Keratinocyte (primary cell): ENCODE data around the gene CNIH2. TPM values are rescaled to one million over a fixed set of nuclear protein-coding genes. Genes with fewer than 3 reads are reported as not detected.

Source experiments
- DNase-seq: peaks from one replicate; pipeline ENCODE4 v3.0.0-alpha.2; 2011; ENCODE audit warnings: low read depth, missing footprints, low spot score
- FAIRE-seq: peaks from 2 replicates; lab custom pipeline; 2011; peaks lifted over from hg19 to GRCh38; lab: Jason Lieb, UNC
- H2AFZ ChIP-seq: 2 replicates; pipeline ENCODE4 v1.6.0; 2012; ENCODE audit warnings: low read length, control low read depth, inconsistent platforms; ENCODE audit not compliant: control insufficient read depth
- H3K27ac ChIP-seq: 2 replicates; pipeline ENCODE4 v1.5.1; 2011; ENCODE audit warnings: low read length; ENCODE audit not compliant: control insufficient read depth, insufficient read depth
- H3K27me3 ChIP-seq: 3 replicates; pipeline ENCODE4 v1.6.0; 2011; ENCODE audit warnings: low read length; ENCODE audit not compliant: control insufficient read depth, insufficient read depth; ENCODE audit errors: extremely low read depth
- H3K36me3 ChIP-seq, 2 experiments: 2 replicates in 1 of 2; 3 replicates in 1 of 2; pipeline ENCODE4 v1.5.1; 2011; ENCODE audit warnings: low read length in 2 of 2, mild to moderate bottlenecking in 1 of 2; ENCODE audit not compliant: control insufficient read depth in 2 of 2, insufficient read depth in 2 of 2; ENCODE audit errors: extremely low read depth in 1 of 2
- H3K4me1 ChIP-seq: 3 replicates; pipeline ENCODE4 v1.5.1; 2011; ENCODE audit warnings: low read length; ENCODE audit not compliant: control insufficient read depth, insufficient read depth; ENCODE audit errors: extremely low read depth
- H3K4me2 ChIP-seq: 3 replicates; pipeline ENCODE4 v1.6.0; 2011; ENCODE audit warnings: low read depth, low read length; ENCODE audit not compliant: control insufficient read depth, insufficient read depth; ENCODE audit errors: extremely low read depth
- H3K4me3 ChIP-seq, 3 experiments: fragments of 200-600 bp in 1 of 3; sonication (generic) in 1 of 3; 2 replicates in 2 of 3; 3 replicates in 1 of 3; pipeline ENCODE4 v1.5.1; 2011 to 2016; ENCODE audit warnings: low read length in 3 of 3, mild to moderate bottlenecking in 3 of 3, control low read depth in 2 of 3, inconsistent platforms in 1 of 3, low read depth in 1 of 3, mixed read lengths in 1 of 3, mixed run types in 1 of 3, moderate library complexity in 1 of 3; ENCODE audit not compliant: control insufficient read depth in 2 of 3, insufficient read depth in 2 of 3; ENCODE audit errors: extremely low read depth in 1 of 3
- H3K79me2 ChIP-seq: 2 replicates; pipeline ENCODE4 v1.6.0; 2012; ENCODE audit warnings: low read length; ENCODE audit not compliant: control insufficient read depth, insufficient read depth
- H3K9ac ChIP-seq: 3 replicates; pipeline ENCODE4 v1.6.0; 2011; ENCODE audit warnings: low read length; ENCODE audit not compliant: control insufficient read depth, insufficient read depth; ENCODE audit errors: extremely low read depth
- H3K9me1 ChIP-seq: 3 replicates; pipeline ENCODE4 v1.6.0; 2011; ENCODE audit warnings: low read length; ENCODE audit not compliant: control insufficient read depth, insufficient read depth; ENCODE audit errors: extremely low read depth
- H3K9me3 ChIP-seq: 2 replicates; pipeline ENCODE4 v1.5.1; 2012; ENCODE audit warnings: low read depth, low read length; ENCODE audit not compliant: control insufficient read depth
- H4K20me1 ChIP-seq: 3 replicates; pipeline ENCODE4 v1.6.0; 2011; ENCODE audit warnings: low read length; ENCODE audit not compliant: control insufficient read depth, insufficient read depth; ENCODE audit errors: extremely low read depth
- CTCF ChIP-seq, 3 experiments: IDR thresholded peaks in 1 of 3; conservative IDR thresholded peaks in 1 of 3; optimal IDR thresholded peaks in 1 of 3; 2 replicates in 2 of 3; 3 replicates in 1 of 3; pipeline versions ENCODE3 to v1.5.1; 2011; ENCODE audit warnings: low read length in 3 of 3, mild to moderate bottlenecking in 3 of 3, moderate library complexity in 2 of 3, control low read depth in 1 of 3, inconsistent platforms in 1 of 3; ENCODE audit not compliant: insufficient read depth in 2 of 3; ENCODE audit errors: extremely low read depth in 1 of 3
- EZH2 ChIP-seq: IDR thresholded peaks from one replicate; pipeline ENCODE4 v1.6.1; 2012; ENCODE audit warnings: inconsistent platforms, mild to moderate bottlenecking, low read length, moderate library complexity
- dilution Hi-C: fragments of 300-500 bp; cut with MboI; formaldehyde crosslinking; loops from one replicate; pipeline ENCODE4 v1.7.0; 2020; ENCODE audit warnings: low sequenced_read_pairs; ENCODE audit not compliant: extremely low pct_ligation_motif_present
- polyA plus RNA-seq, 5 experiments: library from polyadenylated mRNA; depleted of rRNA in 3 of 5; stranded (reverse) in 3 of 5; stranded (forward) in 1 of 5; unstranded in 1 of 5; fragments of >200 nt; gene quantifications; 1 replicate in 1 of 5; 2 replicates in 3 of 5; 3 replicates in 1 of 5; pipeline versions ENCODE4 v1.2.1 to v1.2.3, GENCODE V29; 2011 to 2012; ENCODE audit warnings: missing spikeins in 2 of 5, low read depth in 1 of 5, low replicate concordance in 1 of 5

The CNIH2 gene
- polyA plus RNA-seq, 1 donor (not counting 4 experiments of a cell fraction or from before 2014, with no cell fraction given), result 0.17 TPM

GRCh38 chr11:66263785-66264184 is 14.2 kb upstream of the CNIH2 start:
- H3K79me2 ChIP-seq, result peaks cover 7% of the 10 kb centered on the region
- H3K27me3 ChIP-seq, result no peaks in the 10 kb centered on the region
- DNase-seq (no peak), FAIRE-seq (no peak)
- no peak overlapping the region for H3K27ac ChIP-seq
- no peak overlapping the region for H3K4me3 ChIP-seq
- TF ChIP-seq CTCF (optimal IDR thresholded peaks at IDR 0.05 in 1 of 3, IDR thresholded peaks at IDR 0.05 in 1 of 3, conservative IDR thresholded peaks at IDR 0.05 in 1 of 3; ENCODE audit: extremely low read depth in 1 of 3, insufficient read depth in 2 of 3, low read length in 3 of 3) (no peak), EZH2 (no peak)
- H3K9ac ChIP-seq, result no peak overlapping the region
- no peak overlapping the region for H2AFZ ChIP-seq
- H3K36me3 ChIP-seq, result peaks cover 43 to 46% of the 10 kb centered on the region in 2 experiments
- H3K4me1 ChIP-seq, result peaks cover 6% of the 10 kb centered on the region
- dilution Hi-C loops, result no loop called here
- H4K20me1 ChIP-seq, result peaks cover 2% of the 10 kb centered on the region
- H3K9me1 ChIP-seq, result no peaks in the 10 kb centered on the region
- no peak overlapping the region for H3K4me2 ChIP-seq
- H3K9me3 ChIP-seq, result no peaks in the 10 kb centered on the region

GRCh38 chr11:66264383-66264782 is 13.6 kb upstream of the CNIH2 start:
- dilution Hi-C loops, result no loop called here
- no peaks in the 10 kb centered on the region for H3K27me3 ChIP-seq
- peaks cover 41 to 43% of the 10 kb centered on the region in 2 experiments for H3K36me3 ChIP-seq

More at GRCh38 chr11:66264383-66264782, 13.6 kb upstream of the CNIH2 start:
- H3K27ac ChIP-seq, result no peak overlapping the region
- DNase-seq (no peak), FAIRE-seq (no peak)
- H3K4me1 ChIP-seq, result peaks cover 3% of the 10 kb centered on the region
- no peak overlapping the region for H2AFZ ChIP-seq
- H3K9ac ChIP-seq, result no peak overlapping the region
- no peak for TF ChIP-seq EZH2
- no peak for TF ChIP-seq CTCF (optimal IDR thresholded peaks at IDR 0.05 in 1 of 3, IDR thresholded peaks at IDR 0.05 in 1 of 3, conservative IDR thresholded peaks at IDR 0.05 in 1 of 3; ENCODE audit: extremely low read depth in 1 of 3, insufficient read depth in 2 of 3, low read length in 3 of 3)
- no peak overlapping the region for H3K4me2 ChIP-seq
- H4K20me1 ChIP-seq, result peaks cover 2% of the 10 kb centered on the region
- H3K79me2 ChIP-seq, result peaks cover 9% of the 10 kb centered on the region
- no peaks in the 10 kb centered on the region for H3K9me1 ChIP-seq
- no peaks in the 10 kb centered on the region for H3K9me3 ChIP-seq
- H3K4me3 ChIP-seq, result no peak overlapping the region
